Measurements from ENCODE around the gene ATG7.

GRCh38 chr3:11230125-11230524 is 42.1 kb upstream of the ATG7 start:
- TF ChIP-seq CTCF (IDR thresholded peaks at IDR 0.05 in 2 of 3, conservative IDR thresholded peaks at IDR 0.05 in 1 of 3; ENCODE audit: control insufficient read depth in 2 of 3, extremely low read depth in 1 of 3, insufficient read depth in 1 of 3, low read depth in 3 of 3, low read length in 3 of 3): no peak
- TF ChIP-seq POLR2A (IDR thresholded peaks at IDR 0.05; ENCODE audit: low read depth, low read length): no peak
- no peak for TF ChIP-seq CHD4 (IDR thresholded peaks at IDR 0.05)
- TF ChIP-seq EZH2 (IDR thresholded peaks at IDR 0.05; ENCODE audit: borderline replicate concordance, control insufficient read depth, low read depth, low read length): no peak
- TF ChIP-seq FOS (IDR thresholded peaks at IDR 0.05; ENCODE audit: borderline replicate concordance, extremely low read depth, insufficient read length): no peak
- TF ChIP-seq SREBF2 (IDR thresholded peaks at IDR 0.05; ENCODE audit: low read length): no peak
- no peak for TF ChIP-seq SRF (IDR thresholded peaks at IDR 0.05; ENCODE audit: low read depth in 2 of 2, low read length in 2 of 2)
- TF ChIP-seq NR2C1 (IDR thresholded peaks at IDR 0.05): no peak
- no peak for TF ChIP-seq ZNF274 (IDR thresholded peaks at IDR 0.05; ENCODE audit: insufficient read depth, insufficient read length)
- TF ChIP-seq SUPT20H (IDR thresholded peaks at IDR 0.05; ENCODE audit: borderline replicate concordance, control insufficient read depth, low read depth, low read length): no peak
